Neural crest cell (in vitro differentiated cells): ENCODE results near the gene FRZB. TPM values are rescaled to one million over a fixed set of nuclear protein-coding genes. Genes with fewer than 3 reads are reported as not detected.

Experiments
- DNase-seq: peaks from one replicate; pipeline ENCODE4 v3.0.0; 2021; ENCODE audit warnings: low read depth, mixed read lengths, low spot score
- H3K27ac Mint-ChIP-seq: one replicate; pipeline ENCODE4 v1.8.0; 2021; ENCODE audit warnings: mild to moderate bottlenecking, mixed read lengths; ENCODE audit not compliant: unreplicated experiment
- H3K27me3 Mint-ChIP-seq: 2 replicates; pipeline ENCODE4 v1.8.0; 2021; ENCODE audit warnings: low read depth, mild to moderate bottlenecking, mixed read lengths
- H3K36me3 Mint-ChIP-seq: 2 replicates; pipeline ENCODE4 v1.8.0; 2021; ENCODE audit warnings: low read depth, mild to moderate bottlenecking, mixed read lengths
- H3K4me1 Mint-ChIP-seq: 2 replicates; pipeline ENCODE4 v1.8.0; 2021; ENCODE audit warnings: mixed read lengths
- H3K4me3 Mint-ChIP-seq: one replicate; pipeline ENCODE4 v1.8.0; 2021; ENCODE audit warnings: mild to moderate bottlenecking, mixed read lengths
- H3K9me3 Mint-ChIP-seq: 2 replicates; pipeline ENCODE4 v1.8.0; 2021; ENCODE audit warnings: mixed read lengths
- CTCF ChIP-seq: fragments of 200-600 bp; sonication (generic); conservative IDR thresholded peaks from 2 replicates; pipeline ENCODE4 v1.5.0; 2021; ENCODE audit warnings: antibody characterized with exemption, mild to moderate bottlenecking
- total RNA-seq: library from RNA; stranded (reverse); gene quantifications from 2 replicates; pipeline ENCODE4 v1.2.1, GENCODE V29; 2021

Gene FRZB
- total RNA-seq, 1 donor from 2014 or later = 33.4 TPM

GRCh38 chr2:182826496-182826895 lies 39.9 kb downstream of the FRZB start:
- peaks cover 29% of the 10 kb centered on the region for H3K4me1 Mint-ChIP-seq
- peak overlapping the region; percentile 21 for H3K27ac Mint-ChIP-seq
- no peak for TF ChIP-seq CTCF
- H3K9me3 Mint-ChIP-seq = no peaks in the 10 kb centered on the region
- no peaks in the 10 kb centered on the region for H3K27me3 Mint-ChIP-seq
- no peak overlapping the region for H3K4me3 Mint-ChIP-seq
- no peak for DNase-seq
- no peaks in the 10 kb centered on the region for H3K36me3 Mint-ChIP-seq

- Mint-ChIP-seq H3K9me3 (no peaks in the 10 kb centered on the region), H3K27me3 (no peaks in the 10 kb centered on the region), H3K4me3 (no peak overlapping the region), H3K4me1 (peaks cover 29% of the 10 kb centered on the region), H3K36me3 (no peaks in the 10 kb centered on the region), H3K27ac (no peak overlapping the region)
- DNase-seq = no peak
- no peak for TF ChIP-seq CTCF
Observed at GRCh38 chr2:182826064-182826463, 40.4 kb downstream of the FRZB start.

- H3K36me3 Mint-ChIP-seq = no peaks in the 10 kb centered on the region
- no peak for TF ChIP-seq CTCF
- H3K27ac Mint-ChIP-seq = no peak overlapping the region
- DNase-seq = no peak
- H3K9me3 Mint-ChIP-seq = no peaks in the 10 kb centered on the region
- H3K4me1 Mint-ChIP-seq = peaks cover 30% of the 10 kb centered on the region
- no peak overlapping the region for H3K4me3 Mint-ChIP-seq
- H3K27me3 Mint-ChIP-seq = no peaks in the 10 kb centered on the region
Observed at GRCh38 chr2:182824767-182825158, 41.7 kb downstream of the FRZB start.

- Mint-ChIP-seq H3K4me3 (no peak overlapping the region), H3K4me1 (peaks cover 28% of the 10 kb centered on the region), H3K9me3 (no peaks in the 10 kb centered on the region), H3K27ac (peak overlapping the region; percentile 81), H3K36me3 (no peaks in the 10 kb centered on the region), H3K27me3 (no peaks in the 10 kb centered on the region)
- DNase-seq = no peak
- no peak for TF ChIP-seq CTCF
Observed at GRCh38 chr2:182824056-182824766, 42.2 kb downstream of the FRZB start.

GRCh38 chr2:182822733-182823132 lies 43.7 kb downstream of the FRZB start:
- no peaks in the 10 kb centered on the region for H3K36me3 Mint-ChIP-seq
- no peak overlapping the region for H3K27ac Mint-ChIP-seq
- DNase-seq = no peak
- TF ChIP-seq CTCF = no peak
- H3K9me3 Mint-ChIP-seq = no peaks in the 10 kb centered on the region
- H3K27me3 Mint-ChIP-seq = no peaks in the 10 kb centered on the region
- no peak overlapping the region for H3K4me3 Mint-ChIP-seq
- peaks cover 41% of the 10 kb centered on the region for H3K4me1 Mint-ChIP-seq
